Astrocyte (in vitro differentiated cells and primary cell): ENCODE measurements around the gene EEF1B2.

Source experiments
- CTCF ChIP-seq: IDR thresholded peaks from 2 replicates; pipeline ENCODE4 v1.5.1; 2011; ENCODE audit warnings: low read depth, mild to moderate bottlenecking, inconsistent platforms, low read length, moderate library complexity; ENCODE audit not compliant: insufficient read depth
- EZH2 ChIP-seq: IDR thresholded peaks from 2 replicates; pipeline ENCODE4 v1.6.1; 2012; ENCODE audit warnings: mild to moderate bottlenecking, low read length, inconsistent platforms; ENCODE audit not compliant: insufficient read depth

GRCh38 chr2:206112108-206112507 is 47.6 kb upstream of the EEF1B2 start:
- no peak for TF ChIP-seq CTCF
- no peak for TF ChIP-seq EZH2
